GM19452 (cell line): ENCODE data around the gene SSBP2.
"Not testable (repeated sequence)": the region's sequence is repeated elsewhere in the genome, so short reads cannot be mapped to it uniquely, and the experiment has no call there.

Source experiments
- ATAC-seq: cut with Tn5 transposase; IDR thresholded peaks from one replicate; pipeline ENCODE4 v1.9.1; 2021; ENCODE audit not compliant: unreplicated experiment

SSBP2 gene

GRCh38 chr5:81473395-81473794, 277.5 kb downstream of the SSBP2 start:
- ATAC-seq: not testable (repeated sequence)

DNA sequence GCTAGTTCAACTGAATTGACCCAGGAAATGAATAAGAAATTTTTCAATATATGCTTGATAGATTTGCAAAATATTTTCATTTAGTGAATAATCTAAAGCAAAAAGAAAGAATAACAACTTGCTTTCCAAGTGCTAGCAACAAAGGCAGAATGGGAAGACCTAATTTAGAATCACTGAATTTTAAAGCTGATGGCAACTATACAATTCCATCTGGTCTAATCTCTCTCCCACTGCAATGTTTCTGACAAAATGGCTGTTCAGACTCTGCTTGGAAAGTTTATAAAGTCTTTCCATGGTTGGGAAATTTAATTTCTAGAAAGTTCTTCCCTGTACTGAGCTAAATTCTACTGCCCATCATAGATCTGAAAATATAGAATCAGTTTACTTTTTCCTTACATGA, 281.2 kb downstream of the SSBP2 start:
- no peak for ATAC-seq

GRCh38 chr5:81450940-81451339, 300.0 kb downstream of the SSBP2 start:
- ATAC-seq: no peak

- ATAC-seq: no peak
Observed at GRCh38 chr5:81435023-81435422, 315.9 kb downstream of the SSBP2 start.

DNA sequence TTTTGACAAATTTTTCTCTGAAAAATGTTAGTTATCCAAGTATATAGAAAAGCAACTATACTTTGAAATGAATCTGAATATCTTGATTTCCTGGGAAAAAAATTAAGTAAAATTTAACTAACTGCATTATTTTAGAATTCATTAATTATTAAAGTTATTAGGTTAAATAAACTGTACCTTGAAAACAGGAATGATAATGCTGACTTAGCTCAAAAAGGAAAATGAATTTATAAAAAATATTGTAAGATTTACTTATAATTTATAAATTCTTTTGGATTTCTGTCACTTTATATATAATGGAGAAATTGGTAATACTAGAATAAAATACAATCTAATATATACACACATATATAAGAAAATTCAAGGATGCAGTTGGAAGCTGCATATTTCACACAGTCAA, 320.9 kb downstream of the SSBP2 start:
- ATAC-seq: no peak

GRCh38 chr5:81429363-81429762, 321.5 kb downstream of the SSBP2 start:
- no peak for ATAC-seq

DNA sequence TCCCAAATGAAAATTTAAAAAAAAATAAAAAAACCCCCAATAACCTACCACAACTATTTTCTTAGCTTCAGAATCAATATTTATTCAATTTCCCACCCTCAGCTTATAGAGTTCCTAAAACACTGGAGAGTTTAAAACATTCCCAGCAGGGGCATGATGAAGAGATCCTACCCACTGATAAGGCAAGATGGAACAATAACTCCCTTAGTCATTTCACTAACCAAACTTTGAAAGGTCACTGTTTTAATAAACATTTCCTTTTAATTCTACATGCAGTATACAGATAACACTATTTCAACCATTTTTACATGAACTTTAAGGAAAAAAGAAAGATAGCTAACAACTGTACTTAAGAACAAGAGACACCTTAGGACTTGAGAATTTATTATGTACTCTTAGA, 322.0 kb downstream of the SSBP2 start:
- no peak for ATAC-seq

DNA sequence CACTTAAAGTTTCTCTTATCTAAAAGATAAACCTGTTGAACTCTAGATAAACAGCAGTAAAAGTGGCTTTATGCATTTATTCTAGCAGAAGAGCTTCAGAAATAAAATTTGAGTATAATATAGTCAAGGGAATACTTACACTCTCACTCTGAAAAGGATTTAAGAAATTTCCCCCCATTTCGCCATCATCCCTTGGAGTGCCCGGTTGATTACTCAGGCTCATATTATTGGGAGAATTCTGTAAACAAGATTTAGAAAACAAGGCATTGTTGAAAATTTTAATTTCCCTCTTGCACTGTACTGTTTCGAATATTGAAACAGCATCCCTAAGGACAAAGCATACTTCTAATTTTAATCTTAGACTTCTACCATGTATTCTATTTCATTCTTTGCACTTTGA, 322.5 kb downstream of the SSBP2 start:
- ATAC-seq: no peak

- ATAC-seq: no peak
Observed at GRCh38 chr5:81427566-81427965, 323.3 kb downstream of the SSBP2 start.

GRCh38 chr5:81426359-81427030, 324.4 kb downstream of the SSBP2 start:
- no peak for ATAC-seq

DNA sequence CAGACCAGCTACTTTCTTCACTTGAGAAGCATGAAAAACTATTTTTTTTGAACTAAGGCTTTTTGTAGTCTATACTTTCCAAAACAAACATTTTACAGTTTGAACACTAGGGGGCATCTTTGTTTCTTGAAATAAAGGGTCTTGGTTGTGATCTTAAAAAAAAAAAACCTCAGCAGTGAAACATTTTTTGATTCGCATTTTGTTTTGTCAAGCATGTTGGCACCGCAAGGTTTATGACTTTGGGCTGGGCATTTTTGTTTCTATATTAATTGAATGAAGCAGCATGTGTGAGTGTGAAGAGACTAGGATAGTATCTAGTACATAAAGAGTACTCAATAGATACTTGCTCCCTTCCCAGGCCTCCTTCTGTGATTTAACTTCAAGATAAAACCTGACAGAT, 325.3 kb downstream of the SSBP2 start:
- no peak for ATAC-seq

- no peak for ATAC-seq
Observed at GRCh38 chr5:81424728-81425127, 326.2 kb downstream of the SSBP2 start.

DNA sequence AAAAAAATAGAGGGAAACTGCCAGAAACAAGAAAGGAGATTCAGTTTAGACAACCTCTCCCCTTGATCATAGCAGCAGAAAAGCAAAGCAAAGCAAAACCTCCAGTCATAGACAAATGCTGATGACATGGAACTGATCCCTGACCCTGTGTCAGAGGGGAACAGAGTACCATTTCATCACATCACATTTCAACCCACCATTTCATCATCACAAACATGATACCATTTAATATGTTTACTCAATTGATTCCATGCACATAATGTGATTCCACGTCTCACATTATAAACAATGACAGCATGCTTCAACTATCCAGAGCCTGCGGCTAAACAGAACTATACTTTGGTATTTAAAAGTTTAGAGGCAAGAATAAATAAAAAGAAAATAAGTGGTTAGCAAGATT, 328.2 kb downstream of the SSBP2 start:
- ATAC-seq: no peak

- no peak for ATAC-seq
Observed at GRCh38 chr5:81420039-81420667, 330.7 kb downstream of the SSBP2 start.

GRCh38 chr5:81418606-81419005, 332.3 kb downstream of the SSBP2 start:
- ATAC-seq: no peak

DNA sequence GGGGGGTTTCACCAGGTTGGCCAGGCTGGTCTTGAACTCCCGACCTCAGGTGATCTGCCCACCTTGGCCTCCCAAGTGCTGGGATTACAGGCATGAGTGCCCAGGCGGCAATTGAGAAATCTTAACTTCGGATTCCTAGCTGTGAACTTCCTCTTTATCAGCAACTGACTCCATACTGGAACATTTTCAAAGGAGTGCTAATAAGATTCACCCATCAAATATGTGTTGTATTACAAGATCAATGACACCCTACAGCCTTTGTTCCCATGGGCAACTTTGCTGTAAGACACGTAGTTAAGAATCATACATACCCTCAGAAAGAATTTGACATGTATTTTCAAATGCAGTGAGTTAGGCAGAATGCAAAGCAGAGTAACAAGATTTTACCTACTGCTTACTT, 333.8 kb downstream of the SSBP2 start:
- no peak for ATAC-seq

DNA sequence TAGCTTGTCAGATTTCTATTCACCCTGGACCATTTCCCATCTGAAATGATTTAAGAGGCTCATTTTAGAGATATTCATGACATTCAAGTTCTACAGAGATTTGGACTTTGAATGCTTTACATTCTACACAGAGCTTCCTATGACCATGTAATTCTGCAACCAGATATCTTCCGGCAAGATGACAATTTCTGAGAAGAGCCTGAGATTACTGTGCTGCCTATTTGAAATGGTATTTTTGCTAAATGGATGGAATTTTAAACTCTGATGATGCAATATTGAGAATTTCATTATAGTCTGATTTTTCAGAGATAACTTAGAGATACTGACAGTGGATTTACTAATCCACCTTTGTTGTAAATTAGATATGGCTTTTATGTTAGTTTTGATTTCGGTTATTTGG, 341.0 kb downstream of the SSBP2 start:
- no peak for ATAC-seq

DNA sequence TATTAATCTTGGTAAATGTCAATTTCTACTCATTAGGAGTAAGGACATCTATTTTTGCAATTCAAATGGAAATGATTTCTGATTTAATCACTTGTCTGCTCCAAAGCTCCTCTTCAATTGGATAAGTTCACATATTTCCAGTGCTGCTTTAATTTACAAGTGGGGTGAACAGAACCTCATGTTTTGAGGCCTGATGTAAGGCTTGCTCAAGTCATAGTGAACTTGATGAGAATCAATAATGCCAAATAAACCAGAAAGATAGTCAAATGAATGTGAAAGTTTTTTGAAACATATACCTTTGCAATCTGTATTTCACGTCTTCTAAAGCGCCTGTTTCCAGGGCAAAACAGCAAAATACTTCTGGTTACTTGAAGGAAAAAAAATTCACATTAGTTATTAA, 341.5 kb downstream of the SSBP2 start:
- ATAC-seq: no peak

DNA sequence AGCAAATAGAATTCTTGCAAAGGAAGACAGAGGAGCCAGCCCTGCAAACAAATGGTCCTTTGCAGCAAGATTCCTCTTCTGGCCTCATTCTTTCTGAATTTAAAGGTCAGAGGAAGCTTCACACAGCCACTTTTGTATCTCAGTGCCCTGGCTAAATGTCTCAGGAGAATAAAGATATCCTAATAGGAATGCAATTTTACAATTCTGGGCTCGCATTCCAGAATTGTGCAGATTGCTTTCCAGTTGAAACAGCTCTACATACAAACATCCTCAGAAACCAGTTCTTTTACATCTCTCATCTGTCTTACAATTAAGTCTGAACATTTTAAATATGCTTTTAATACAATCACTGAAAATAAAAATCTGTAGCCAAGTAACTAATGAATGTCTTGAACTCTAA, 342.4 kb downstream of the SSBP2 start:
- ATAC-seq: no peak

DNA sequence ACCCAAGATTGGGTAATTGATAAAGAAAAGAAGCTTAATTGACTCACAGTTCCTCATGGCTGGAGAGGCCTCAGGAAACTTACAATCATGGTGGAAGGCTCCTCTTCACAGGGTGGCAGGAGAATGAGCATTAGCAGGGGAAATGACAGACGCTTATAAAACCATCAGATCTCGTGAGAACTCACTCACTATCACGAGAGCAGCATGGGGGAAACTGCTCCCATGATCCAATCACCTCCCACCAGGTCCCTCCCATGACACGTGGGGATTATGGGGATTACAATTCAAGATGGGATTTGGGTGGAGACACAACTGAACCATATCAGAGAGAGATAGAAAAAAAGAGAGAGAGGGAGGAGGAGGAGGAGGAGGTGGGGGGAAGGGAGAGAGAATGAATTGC, 343.1 kb downstream of the SSBP2 start:
- ATAC-seq: not testable (repeated sequence)

GRCh38 chr5:81405126-81405891, 345.6 kb downstream of the SSBP2 start:
- ATAC-seq: no peak

GRCh38 chr5:81402192-81402930, 348.5 kb downstream of the SSBP2 start:
- ATAC-seq: no peak
